NCI-H1417 (cell line): Measurements from ENCODE around the gene BCAP31.
A peak's percentile ranks its signal among the peaks of the same experiment; 100 is the strongest.
"Not testable (repeated sequence)": the region's sequence is repeated elsewhere in the genome, so short reads cannot be mapped to it uniquely, and the experiment has no call there.

Experiments
- DNase-seq, 3 experiments: peaks; one replicate each; lab custom pipeline; 2025; lab: John Stamatoyannopoulos, UW

The BCAP31 gene

GRCh38 chrX:153694687-153695270, 29.4 kb downstream of the BCAP31 start:
- DNase-seq: no peak

GRCh38 chrX:153694256-153694655, 29.9 kb downstream of the BCAP31 start:
- DNase-seq: not testable (repeated sequence)

- no peak for DNase-seq
Observed at GRCh38 chrX:153693216-153694086, 30.7 kb downstream of the BCAP31 start.

GRCh38 chrX:153692611-153693156, 31.5 kb downstream of the BCAP31 start:
- peak in 2 of 3 experiments; percentile 12 to 47 for DNase-seq

GRCh38 chrX:153692003-153692402, 32.2 kb downstream of the BCAP31 start:
- DNase-seq: no peak

- DNase-seq: not testable (repeated sequence)
Observed at GRCh38 chrX:153691032-153691827, 33.0 kb downstream of the BCAP31 start.

GRCh38 chrX:153690466-153690865, 33.7 kb downstream of the BCAP31 start:
- DNase-seq: no peak

GRCh38 chrX:153689654-153690465, 34.3 kb downstream of the BCAP31 start:
- DNase-seq: no peak

- no peak for DNase-seq
Observed at GRCh38 chrX:153688911-153689590, 35.1 kb downstream of the BCAP31 start.

- no peak for DNase-seq
Observed at GRCh38 chrX:153688506-153688905, 35.7 kb downstream of the BCAP31 start.

- DNase-seq: no peak
Observed at GRCh38 chrX:153688071-153688470, 36.1 kb downstream of the BCAP31 start.

GRCh38 chrX:153687121-153688039, 36.8 kb downstream of the BCAP31 start, which contains the start of gene SLC6A8:
Gene SLC6A8 (plus strand): TSS chrX:153687926. CDS start chrX:153688575, 649 bp downstream.
- peak; percentile 71 to 80 (median 74) for DNase-seq

GRCh38 chrX:153686711-153687110, 37.5 kb downstream of the BCAP31 start:
- DNase-seq: no peak

GRCh38 chrX:153685751-153686696, 38.2 kb downstream of the BCAP31 start:
- DNase-seq: no peak

- DNase-seq: no peak
Observed at GRCh38 chrX:153685156-153685536, 39.0 kb downstream of the BCAP31 start.

GRCh38 chrX:153684467-153685155, 39.6 kb downstream of the BCAP31 start:
- DNase-seq: peak in 1 of 3 experiments; percentile 9

GRCh38 chrX:153683486-153683885, 40.7 kb downstream of the BCAP31 start:
- DNase-seq: not testable (repeated sequence)

- no peak for DNase-seq
Observed at GRCh38 chrX:153681175-153681574, 43.0 kb downstream of the BCAP31 start.
